Measurements from ENCODE around the gene TMEM52.
"Not testable (repeated sequence)": the region's sequence is repeated elsewhere in the genome, so short reads cannot be mapped to it uniquely, and the experiment has no call there.

Gene TMEM52

GRCh38 chr1:1893291-1893985 is 25.6 kb downstream of the TMEM52 start:
- no peak for DNase-seq

GRCh38 chr1:1892763-1893120 is 26.3 kb downstream of the TMEM52 start:
- DNase-seq = no peak

- DNase-seq = no peak
These were observed 26.9 kb downstream of the TMEM52 start for GRCh38 chr1:1892079-1892762.

- DNase-seq = no peak
These were observed 27.6 kb downstream of the TMEM52 start for GRCh38 chr1:1891349-1892078.

- DNase-seq = peak; percentile 39
These were observed 28.4 kb downstream of the TMEM52 start, which contains the start of gene GNB1 for GRCh38 chr1:1890506-1891348. TSS of gene GNB1 (minus strand) at chr1:1891087. CDS start at chr1:1825453, 65,634 bp downstream.

- DNase-seq = no peak
These were observed 29.1 kb downstream of the TMEM52 start for GRCh38 chr1:1889847-1890505.

- DNase-seq = no peak
These were observed 29.9 kb downstream of the TMEM52 start for GRCh38 chr1:1889090-1889750.

GRCh38 chr1:1883890-1884289 is 35.2 kb downstream of the TMEM52 start:
- DNase-seq = not testable (repeated sequence)

- DNase-seq = no peak
These were observed 35.8 kb downstream of the TMEM52 start for GRCh38 chr1:1883092-1883873.

- DNase-seq = no peak
These were observed 37.4 kb downstream of the TMEM52 start for GRCh38 chr1:1881727-1882126.

GRCh38 chr1:1880617-1881312 is 38.3 kb downstream of the TMEM52 start:
- no peak for DNase-seq

- DNase-seq = no peak
These were observed 39.1 kb downstream of the TMEM52 start for GRCh38 chr1:1879942-1880341.

- DNase-seq = no peak
These were observed 41.1 kb downstream of the TMEM52 start for GRCh38 chr1:1877865-1878436.

- DNase-seq = no peak
These were observed 42.6 kb downstream of the TMEM52 start for GRCh38 chr1:1876335-1876930.

GRCh38 chr1:1875932-1876331 is 43.1 kb downstream of the TMEM52 start:
- no peak for DNase-seq

GRCh38 chr1:1874901-1875300 is 44.2 kb downstream of the TMEM52 start:
- no peak for DNase-seq

GRCh38 chr1:1873186-1873585 is 45.9 kb downstream of the TMEM52 start:
- no peak for DNase-seq

- DNase-seq = no peak
These were observed 46.6 kb downstream of the TMEM52 start for GRCh38 chr1:1872329-1872994.

- no peak for DNase-seq
These were observed 49.6 kb downstream of the TMEM52 start for GRCh38 chr1:1869469-1869868.

Data from NCI-H1417 treated with DMSO at 0.1 percent for 48 hours (cell line).